ENCODE data around the gene CSRNP3.

GRCh38 chr2:165432234-165432966, 37.1 kb upstream of the CSRNP3 start:
- TF ChIP-seq CTCF (IDR thresholded peaks at IDR 0.05) (no peak), POLR2AphosphoS5 (IDR thresholded peaks at IDR 0.05) (no peak), EP300 (IDR thresholded peaks at IDR 0.05) (no peak)

Data from sigmoid colon (tissue), 4 donors.